Naive thymus-derived CD8-positive, alpha-beta T cell (primary cell): ENCODE results near the gene DDX59. TPM values are rescaled to one million over a fixed set of nuclear protein-coding genes. Genes with fewer than 3 reads are reported as not detected.
"Not testable (repeated sequence)": the region's sequence is repeated elsewhere in the genome, so short reads cannot be mapped to it uniquely, and the experiment has no call there.

Experiments
- ATAC-seq, 2 donors: fragments of 150-1000 bp; cut with Tn5 transposase in 1 of 2; sonication (Bioruptor Pico), chemical (Tn5 transposase) in 1 of 2; 1 replicate in 1 of 2; 2 replicates in 1 of 2; pipeline ENCODE4 v1.10.0; 2021; ENCODE audit warnings: mild to moderate bottlenecking in 2 of 2, moderate library complexity in 2 of 2
- POLR2A ChIA-PET: fragments of 350-600 bp; sonication (Branson Sonifier 250); formaldehyde crosslinking; loops from one replicate; lab custom pipeline; 2021; ENCODE audit warnings: antibody characterized with exemption; lab: Charles Lee
- DNase-seq, 10 donors: peaks; one replicate each; pipeline versions ENCODE4 v3.0.0 to v3.0.0-alpha.2; 2020 to 2022
- H3K27ac Mint-ChIP-seq, 10 donors: one replicate each; pipeline ENCODE4 v1.8.0; 2020 to 2022; ENCODE audit warnings: mild to moderate bottlenecking in 10 of 10, mixed read lengths in 10 of 10, moderate library complexity in 4 of 10, inconsistent platforms in 1 of 10
- H3K27me3 Mint-ChIP-seq, 5 donors: one replicate each; pipeline ENCODE4 v1.8.0; 2021 to 2022; ENCODE audit warnings: mixed read lengths in 5 of 5
- H3K36me3 Mint-ChIP-seq, 3 donors: one replicate each; pipeline ENCODE4 v1.8.0; 2020 to 2022; ENCODE audit warnings: mixed read lengths in 3 of 3, mild to moderate bottlenecking in 2 of 3, inconsistent platforms in 1 of 3
- H3K4me1 Mint-ChIP-seq, 4 donors: one replicate each; pipeline ENCODE4 v1.8.0; 2021 to 2022; ENCODE audit warnings: mixed read lengths in 4 of 4
- H3K4me3 Mint-ChIP-seq, 10 donors: one replicate each; pipeline ENCODE4 v1.8.0; 2020 to 2022; ENCODE audit warnings: mild to moderate bottlenecking in 10 of 10, mixed read lengths in 10 of 10, moderate library complexity in 6 of 10, inconsistent platforms in 1 of 10
- H3K9me3 Mint-ChIP-seq, 9 donors: one replicate each; pipeline ENCODE4 v1.8.0; 2020 to 2022; ENCODE audit warnings: mixed read lengths in 9 of 9, mild to moderate bottlenecking in 3 of 9, inconsistent platforms in 1 of 9, moderate library complexity in 1 of 9
- polyA plus RNA-seq, 3 donors: library from polyadenylated mRNA; unstranded; fragments of 300-500 nt; fragmentation: Illumina TruSeq; gene quantifications; one replicate each; pipeline ENCODE4 v1.2.3, GENCODE V29; 2021
- total RNA-seq, 8 experiments: library from RNA in 2 of 8; stranded (reverse) in 2 of 8; gene quantifications; one replicate each; pipeline ENCODE4 v1.2.3 and lab custom pipeline; 2021 to 2026

Gene DDX59
- total and polyA plus RNA-seq, 5 experiments from 2014 or later = 10.0 to 41.3 (median 20.9) TPM

- POLR2A ChIA-PET = no interaction called here
- no peak overlapping the region for H3K4me3 Mint-ChIP-seq
- peaks cover 0 to 8% (median 2%) of the 10 kb centered on the region in 4 donors for H3K4me1 Mint-ChIP-seq
- H3K9me3 Mint-ChIP-seq = no peaks in the 10 kb centered on the region
- DNase-seq = no peak
- H3K36me3 Mint-ChIP-seq = peaks cover 0 to 39% (median 17%) of the 10 kb centered on the region in 3 donors
- no peaks in the 10 kb centered on the region for H3K27me3 Mint-ChIP-seq
- peak overlapping the region in 1 of 10 donors; percentile 31 for H3K27ac Mint-ChIP-seq
- no peak for ATAC-seq
Observed at GRCh38 chr1:200640373-200640962, 29.2 kb downstream of the DDX59 start.

DNA sequence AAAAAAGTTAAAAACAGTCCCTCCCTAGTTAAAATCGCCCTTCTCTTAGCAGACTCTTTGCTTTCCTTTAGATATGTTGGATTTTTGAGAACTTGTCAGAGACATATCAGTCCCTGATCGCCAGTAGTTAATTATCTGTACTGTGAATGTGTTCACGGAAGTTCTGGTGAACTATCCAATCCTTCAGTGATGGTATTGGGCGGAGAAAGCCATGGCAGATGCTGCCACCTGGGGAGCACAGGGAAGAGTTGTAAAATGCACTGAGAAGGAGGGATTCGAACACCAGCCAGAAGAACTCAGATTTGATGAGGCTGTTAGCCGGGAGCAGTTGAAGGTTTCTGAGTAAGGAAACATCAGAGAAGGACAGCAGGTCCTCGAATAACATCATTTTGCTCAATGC is 31.6 kb downstream of the DDX59 start:
- Mint-ChIP-seq H3K9me3 (no peaks in the 10 kb centered on the region), H3K4me3 (no peak overlapping the region), H3K27me3 (no peaks in the 10 kb centered on the region), H3K27ac (no peak overlapping the region), H3K36me3 (peaks cover 0 to 18% (median 11%) of the 10 kb centered on the region in 3 donors), H3K4me1 (peaks cover 0 to 8% (median 2%) of the 10 kb centered on the region in 4 donors)
- DNase-seq = no peak
- ATAC-seq = no peak
- POLR2A ChIA-PET = no interaction called here

- DNase-seq (no peak), ATAC-seq (no peak)
- no peaks in the 10 kb centered on the region for H3K27me3 Mint-ChIP-seq
- peaks cover 0 to 8% (median under 1%) of the 10 kb centered on the region in 4 donors for H3K4me1 Mint-ChIP-seq
- no peak overlapping the region for H3K4me3 Mint-ChIP-seq
- H3K27ac Mint-ChIP-seq = peak overlapping the region in 1 of 10 donors; percentile 94
- peaks cover 0 to 11% (median 10%) of the 10 kb centered on the region in 3 donors for H3K36me3 Mint-ChIP-seq
- no peaks in the 10 kb centered on the region for H3K9me3 Mint-ChIP-seq
- POLR2A ChIA-PET = no interaction called here
Observed at GRCh38 chr1:200636681-200637080, 33.0 kb downstream of the DDX59 start.

- H3K4me3 Mint-ChIP-seq = no peak overlapping the region
- H3K9me3 Mint-ChIP-seq = no peaks in the 10 kb centered on the region
- H3K27ac Mint-ChIP-seq = peak overlapping the region in 1 of 10 donors; percentile 68
- H3K4me1 Mint-ChIP-seq = peaks cover 0 to 3% (median 0%) of the 10 kb centered on the region in 4 donors
- ATAC-seq (no peak), DNase-seq (no peak)
- POLR2A ChIA-PET = no interaction called here
- H3K36me3 Mint-ChIP-seq = peaks cover 0 to 5% (median 2%) of the 10 kb centered on the region in 3 donors
- H3K27me3 Mint-ChIP-seq = no peaks in the 10 kb centered on the region
Observed at GRCh38 chr1:200634261-200635122, 35.2 kb downstream of the DDX59 start.

GRCh38 chr1:200631375-200631774 is 38.3 kb downstream of the DDX59 start:
- POLR2A ChIA-PET = no interaction called here
- Mint-ChIP-seq H3K9me3 (no peaks in the 10 kb centered on the region), H3K4me3 (no peak overlapping the region), H3K4me1 (peaks cover 11 to 22% (median 17%) of the 10 kb centered on the region in 4 donors), H3K27ac (no peak overlapping the region), H3K36me3 (no peaks in the 10 kb centered on the region), H3K27me3 (no peaks in the 10 kb centered on the region)
- ATAC-seq (no peak), DNase-seq (no peak)

DNA sequence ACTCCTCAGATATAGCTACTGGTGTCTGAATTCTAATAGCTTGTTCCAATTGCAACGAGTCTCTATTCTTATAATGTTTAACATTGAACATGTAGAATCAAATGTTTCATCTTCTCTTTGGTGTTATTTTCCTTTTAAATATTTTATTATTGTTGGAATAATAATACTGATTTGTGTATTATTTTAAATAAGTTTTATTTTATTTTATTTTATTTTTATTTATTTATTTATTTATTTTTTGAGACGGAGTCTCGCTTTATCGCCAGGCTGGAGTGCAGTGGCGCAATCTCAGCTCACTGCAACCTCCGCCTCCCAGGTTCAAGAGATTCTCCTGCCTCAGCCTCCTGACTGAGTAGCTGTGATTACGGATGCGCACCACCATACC is 39.2 kb downstream of the DDX59 start:
- not testable (repeated sequence) for DNase-seq, H3K4me3 Mint-ChIP-seq, H3K27ac Mint-ChIP-seq, H3K27me3 Mint-ChIP-seq, H3K36me3 Mint-ChIP-seq, H3K9me3 Mint-ChIP-seq, ATAC-seq
- POLR2A ChIA-PET = interaction anchor here (0.6 kb wide), 1 partner anchor 180 kb away, joined by 3 read pairs; no protein-coding TSS in a partner anchor
- peaks cover 11 to 25% (median 18%) of the 10 kb centered on the region in 4 donors for H3K4me1 Mint-ChIP-seq

DNA sequence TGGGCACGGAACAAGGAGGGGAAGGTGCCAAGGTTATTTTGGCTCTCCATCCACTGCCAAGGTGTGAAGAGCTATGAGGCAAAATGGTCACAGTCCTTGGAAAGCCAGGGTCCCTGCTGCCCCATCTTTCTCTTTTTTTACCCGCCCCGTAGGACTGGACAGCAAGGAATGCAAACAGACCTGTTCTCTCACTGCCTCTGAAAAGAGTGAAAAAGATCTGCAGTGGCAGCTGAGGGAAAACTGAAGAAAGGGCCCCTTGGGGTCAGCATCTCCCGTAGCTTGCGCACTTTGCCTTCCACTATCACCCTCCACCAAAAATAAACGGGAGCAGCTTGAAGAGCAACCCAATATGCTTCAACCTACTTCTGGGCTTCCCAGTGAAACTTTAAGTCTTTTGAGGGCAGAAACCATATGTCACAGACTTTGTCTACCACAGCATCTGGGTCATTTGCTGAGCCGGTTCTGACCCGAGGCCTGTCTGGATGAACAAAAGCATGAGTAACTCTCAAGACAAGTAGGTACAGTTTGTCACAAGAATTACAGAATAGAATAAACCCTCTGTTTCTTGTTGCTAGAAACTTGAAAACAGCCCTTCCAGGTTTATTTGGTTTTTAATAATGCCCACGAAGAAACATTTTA is 39.7 kb downstream of the DDX59 start:
- POLR2A ChIA-PET = no interaction called here
- Mint-ChIP-seq H3K4me3 (no peak overlapping the region), H3K36me3 (no peaks in the 10 kb centered on the region), H3K27ac (no peak overlapping the region), H3K4me1 (peaks cover 13 to 30% (median 22%) of the 10 kb centered on the region in 4 donors), H3K9me3 (no peaks in the 10 kb centered on the region), H3K27me3 (no peaks in the 10 kb centered on the region)
- ATAC-seq = no peak
- no peak for DNase-seq

DNA sequence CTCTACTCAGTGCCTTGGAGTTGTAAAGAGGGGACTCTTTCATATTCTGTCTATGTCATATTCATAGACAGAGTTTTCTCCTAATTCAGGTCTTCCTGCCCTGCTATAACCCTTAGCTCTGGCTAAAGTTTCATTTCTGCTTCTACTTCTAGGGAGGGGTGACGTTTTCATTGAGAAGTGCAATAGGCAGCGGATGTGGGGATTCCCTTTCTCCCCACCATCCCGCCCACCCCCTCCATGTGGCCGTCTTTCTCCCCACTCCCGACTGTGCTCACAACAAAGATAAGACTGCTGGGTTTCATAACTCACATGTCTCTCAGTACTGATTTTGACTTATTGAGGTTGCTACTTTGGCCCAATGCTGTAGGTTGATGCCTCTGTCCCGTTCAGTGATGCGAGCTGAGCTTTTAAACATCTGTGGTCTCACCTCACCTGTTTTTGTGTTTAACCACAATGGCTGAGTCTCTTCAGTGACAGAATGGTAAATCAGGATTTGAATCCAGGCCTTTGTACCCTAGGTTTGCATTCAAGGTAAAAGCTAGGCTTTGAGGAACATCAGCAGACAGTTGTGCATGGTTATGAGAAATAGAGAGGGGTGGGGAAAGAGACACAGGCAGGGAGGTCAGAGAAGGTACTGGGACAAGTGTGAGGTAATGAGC is 41.4 kb downstream of the DDX59 start:
- Mint-ChIP-seq H3K27ac (peak overlapping the region in 4 of 10 donors; percentile 30 to 74 (median 56)), H3K9me3 (no peaks in the 10 kb centered on the region), H3K36me3 (no peaks in the 10 kb centered on the region), H3K4me1 (peaks cover 13 to 34% (median 24%) of the 10 kb centered on the region in 4 donors), H3K27me3 (no peaks in the 10 kb centered on the region), H3K4me3 (peak overlapping the region in 8 of 10 donors; percentile 1 to 30 (median 14))
- peak; percentile 45 to 69 for ATAC-seq
- POLR2A ChIA-PET = no interaction called here
- peak in 5 of 10 donors; percentile 6 to 25 (median 19) for DNase-seq

DNA sequence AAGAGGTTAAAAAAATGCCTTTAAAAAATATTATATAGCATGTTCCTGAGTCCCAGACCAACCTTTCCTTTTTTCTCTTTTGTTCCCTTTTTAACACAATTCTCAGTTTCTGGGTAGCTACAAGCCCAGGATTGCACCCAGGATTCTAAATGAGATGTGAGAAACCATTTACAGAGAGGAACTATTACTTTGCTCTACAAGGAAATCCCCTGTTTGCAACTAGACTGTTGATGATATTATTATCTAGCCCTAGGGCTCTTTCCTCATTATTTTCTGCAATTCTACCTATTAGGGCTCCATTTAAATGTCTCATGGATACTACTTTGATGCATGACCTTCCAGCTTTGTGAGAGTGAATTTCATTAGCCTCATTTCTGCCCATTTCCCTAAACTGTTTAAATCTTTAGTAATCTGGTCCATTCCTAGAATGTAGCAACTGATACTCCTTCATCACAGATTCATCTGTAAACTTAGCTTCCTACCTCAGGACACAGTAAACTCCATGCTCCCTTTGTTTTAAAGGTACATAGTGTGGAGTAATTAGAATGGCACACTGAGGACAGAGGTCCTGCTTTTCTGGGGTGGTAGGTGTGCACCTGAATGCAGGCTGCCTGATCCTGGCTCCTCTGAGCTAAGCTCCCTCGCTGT is 42.0 kb downstream of the DDX59 start:
- peak overlapping the region in 4 of 10 donors; percentile 15 to 74 (median 48) for H3K27ac Mint-ChIP-seq
- H3K36me3 Mint-ChIP-seq = no peaks in the 10 kb centered on the region
- peaks cover 13 to 40% (median 27%) of the 10 kb centered on the region in 4 donors for H3K4me1 Mint-ChIP-seq
- H3K27me3 Mint-ChIP-seq = no peaks in the 10 kb centered on the region
- no peak for DNase-seq
- no peak for ATAC-seq
- no peaks in the 10 kb centered on the region for H3K9me3 Mint-ChIP-seq
- POLR2A ChIA-PET = no interaction called here
- peak overlapping the region in 6 of 10 donors; percentile 1 to 30 (median 14) for H3K4me3 Mint-ChIP-seq

GRCh38 chr1:200626853-200627534 is 42.7 kb downstream of the DDX59 start:
- DNase-seq = no peak
- POLR2A ChIA-PET = no interaction called here
- H3K27ac Mint-ChIP-seq = no peak overlapping the region
- no peaks in the 10 kb centered on the region for H3K9me3 Mint-ChIP-seq
- no peaks in the 10 kb centered on the region for H3K27me3 Mint-ChIP-seq
- no peaks in the 10 kb centered on the region for H3K36me3 Mint-ChIP-seq
- ATAC-seq = no peak
- H3K4me3 Mint-ChIP-seq = no peak overlapping the region
- peaks cover 13 to 42% (median 29%) of the 10 kb centered on the region in 4 donors for H3K4me1 Mint-ChIP-seq

- POLR2A ChIA-PET = no interaction called here
- Mint-ChIP-seq H3K27me3 (no peaks in the 10 kb centered on the region), H3K4me1 (peaks cover 14 to 50% (median 35%) of the 10 kb centered on the region in 4 donors), H3K36me3 (no peaks in the 10 kb centered on the region), H3K4me3 (peak overlapping the region in 4 of 10 donors; percentile 14 to 56 (median 48)), H3K27ac (peak overlapping the region; percentile 1 to 80 (median 40)), H3K9me3 (no peaks in the 10 kb centered on the region)
- ATAC-seq = peak; percentile 13 to 22
- DNase-seq = peak in 2 of 10 donors; percentile 20 to 38
Observed at GRCh38 chr1:200625381-200625824, 44.3 kb downstream of the DDX59 start.
